Activated naive CD4-positive, alpha-beta T cell treated with Interleukin-2 at 50 U/mL for 16 hours (primary cell): Measurements from ENCODE around the gene HSPA12B.
A peak's percentile ranks its signal among the peaks of the same experiment; 100 is the strongest.

Experiments used
- DNase-seq: peaks from one replicate; pipeline ENCODE4 v3.0.0-alpha.2; 2020

Gene HSPA12B

DNA sequence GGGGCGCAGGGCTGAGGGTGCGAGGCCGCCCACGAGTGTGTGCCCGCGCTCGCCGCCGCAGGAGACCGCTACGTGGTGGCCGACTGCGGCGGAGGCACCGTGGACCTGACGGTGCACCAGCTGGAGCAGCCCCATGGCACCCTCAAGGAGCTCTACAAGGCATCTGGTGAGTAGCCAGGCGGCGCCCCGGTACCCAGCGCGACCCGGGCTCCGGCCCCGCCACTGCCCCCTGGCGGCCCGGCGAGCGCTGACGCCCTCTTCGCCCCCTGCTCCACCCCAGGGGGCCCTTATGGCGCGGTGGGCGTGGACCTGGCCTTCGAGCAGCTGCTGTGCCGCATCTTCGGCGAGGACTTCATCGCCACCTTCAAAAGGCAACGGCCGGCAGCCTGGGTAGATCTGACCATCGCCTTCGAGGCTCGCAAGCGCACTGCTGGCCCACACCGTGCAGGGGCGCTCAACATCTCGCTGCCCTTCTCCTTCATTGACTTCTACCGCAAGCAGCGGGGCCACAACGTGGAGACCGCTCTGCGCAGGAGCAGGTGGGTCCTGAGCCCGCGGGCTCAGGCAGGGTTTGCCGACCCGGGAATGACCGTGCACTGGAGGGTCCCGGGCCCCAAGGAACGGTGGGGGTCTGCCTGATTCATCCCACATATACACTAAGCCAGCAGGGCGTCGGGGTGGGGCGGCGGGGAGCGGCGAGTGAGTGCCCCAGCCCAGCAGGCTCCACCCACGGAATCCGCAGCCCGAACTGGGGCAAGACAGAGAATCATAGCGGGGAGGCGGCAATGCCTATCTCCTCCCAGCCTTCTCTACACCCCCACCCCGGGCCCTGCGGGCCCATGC is 17.4 kb downstream of the HSPA12B start:
- peak; percentile 36 for DNase-seq

- DNase-seq = no peak
These were observed 18.8 kb downstream of the HSPA12B start for GRCh38 chr20:3751305-3751674.

- DNase-seq = peak; percentile 68
These were observed 19.3 kb downstream of the HSPA12B start for GRCh38 chr20:3751675-3752385.

DNA sequence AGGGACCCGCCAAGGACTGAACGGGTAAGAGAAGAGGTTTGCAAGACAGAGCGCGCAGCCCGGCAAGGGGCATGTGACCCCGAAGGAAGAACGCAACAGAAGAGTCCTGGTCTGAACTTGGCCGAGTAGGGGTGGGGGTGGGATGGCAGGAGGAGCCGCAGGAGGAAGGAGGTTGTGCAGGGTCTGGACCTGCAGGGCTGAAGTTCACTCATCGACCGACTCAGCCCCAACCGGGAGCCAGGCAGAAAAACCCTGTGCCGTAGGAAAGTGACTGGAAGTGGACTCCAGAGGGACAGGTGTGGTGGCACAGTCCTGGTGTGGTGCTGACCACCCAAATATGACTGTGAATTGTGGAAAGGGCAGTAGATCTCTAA is 19.9 kb downstream of the HSPA12B start:
- no peak for DNase-seq

DNA sequence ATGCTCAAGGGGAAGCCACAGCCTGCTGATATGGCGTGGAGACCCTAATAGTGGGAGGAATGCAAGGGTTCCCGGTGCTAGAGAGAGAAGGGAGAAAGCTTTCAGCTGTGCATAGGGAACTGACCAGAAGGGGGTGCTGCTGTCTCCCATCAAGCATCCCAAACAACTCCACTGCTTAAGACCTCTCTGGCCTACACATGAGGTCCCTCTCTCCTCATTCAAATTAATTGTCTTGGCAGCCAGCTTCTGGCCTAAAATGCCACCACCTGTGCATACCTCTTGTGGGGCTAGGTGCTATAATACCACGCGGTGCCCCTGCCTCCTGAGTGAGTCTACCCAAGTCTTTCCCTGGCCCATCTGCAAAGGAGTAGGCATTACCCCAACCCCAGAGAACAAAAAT is 20.6 kb downstream of the HSPA12B start:
- peak; percentile 61 for DNase-seq

DNA sequence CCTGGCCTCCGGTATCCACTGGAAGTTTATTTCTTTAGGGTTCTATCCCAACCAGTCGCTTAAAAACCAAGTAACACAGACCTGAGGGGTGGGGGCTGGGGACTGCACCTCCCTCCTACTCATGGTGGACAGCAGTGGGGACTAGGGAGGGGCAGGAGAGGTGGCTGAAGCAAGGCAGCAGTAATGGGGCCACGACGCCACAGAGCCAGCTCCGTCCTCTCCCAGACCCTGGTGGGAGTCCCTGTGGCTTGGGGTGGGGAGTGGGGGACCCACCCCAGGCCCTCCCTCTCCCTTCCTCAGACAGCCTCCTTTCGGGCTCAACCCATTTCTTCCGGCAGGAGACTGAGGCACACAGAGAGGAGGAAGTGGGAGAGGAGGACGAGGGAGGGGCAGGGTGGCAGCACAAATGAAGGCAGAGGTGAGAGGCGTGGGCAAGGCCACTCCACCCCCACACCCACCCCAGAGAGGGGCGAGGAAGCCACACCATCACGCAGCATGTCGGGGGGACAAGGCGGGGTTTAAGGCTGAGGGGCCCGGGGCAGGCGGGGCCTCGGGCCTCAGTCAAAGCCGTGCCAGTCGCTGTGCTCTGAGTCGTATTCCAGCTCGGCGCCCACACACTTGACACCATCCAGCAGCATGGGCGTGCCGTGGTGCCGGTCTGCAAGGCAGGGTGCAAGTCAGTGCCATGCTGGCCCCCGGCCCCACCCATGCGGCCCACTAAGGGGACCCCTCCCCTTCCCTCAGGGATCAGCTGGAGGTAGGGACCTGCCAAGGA is 21.2 kb downstream of the HSPA12B start:
- no peak for DNase-seq

GRCh38 chr20:3754276-3754630 is 21.8 kb downstream of the HSPA12B start:
- no peak for DNase-seq

GRCh38 chr20:3755269-3755668 is 22.8 kb downstream of the HSPA12B start:
- DNase-seq = no peak

GRCh38 chr20:3755814-3756480 is 23.5 kb downstream of the HSPA12B start:
- DNase-seq = no peak

DNA sequence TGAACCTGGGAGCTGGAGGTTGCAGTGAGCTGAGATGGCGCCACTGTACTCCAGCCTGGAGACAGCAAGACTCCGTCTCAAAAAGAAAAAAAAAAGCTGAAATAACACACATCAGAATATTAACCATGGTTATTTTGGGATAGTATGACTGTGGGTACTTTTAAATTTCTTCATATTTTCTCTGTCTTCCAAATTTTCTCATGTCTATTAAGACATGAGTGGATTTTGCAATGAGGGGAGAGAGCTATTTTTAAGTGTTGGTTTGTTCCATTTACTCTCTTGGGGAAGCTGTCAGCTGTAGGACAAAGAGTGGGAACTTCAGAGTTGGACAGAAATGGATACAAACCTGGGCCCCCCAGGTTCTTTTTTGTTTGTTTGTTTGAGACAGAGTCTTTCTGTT is 24.8 kb downstream of the HSPA12B start:
- DNase-seq = no peak

DNA sequence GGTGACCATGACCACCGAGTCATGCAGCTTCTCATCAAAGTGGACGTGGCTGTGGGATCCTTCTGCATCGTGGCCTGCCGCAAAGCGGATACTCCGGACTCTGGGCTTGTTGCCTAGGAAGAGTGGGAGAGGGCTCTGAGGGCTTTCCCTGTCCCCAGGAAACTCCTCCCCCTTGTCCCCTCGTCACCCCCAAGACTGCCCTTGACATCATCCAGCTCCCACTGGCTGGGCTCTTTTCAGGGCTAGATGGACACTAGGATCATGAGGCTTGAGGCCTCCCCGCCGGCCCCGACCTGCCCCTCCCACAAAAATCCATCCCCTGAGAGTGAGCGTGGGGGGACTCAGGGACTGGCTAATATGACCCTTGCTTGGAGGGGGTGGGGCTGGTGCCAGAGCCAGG is 26.1 kb downstream of the HSPA12B start:
- DNase-seq = no peak

- DNase-seq = no peak
These were observed 26.9 kb downstream of the HSPA12B start for GRCh38 chr20:3759316-3759823.

DNA sequence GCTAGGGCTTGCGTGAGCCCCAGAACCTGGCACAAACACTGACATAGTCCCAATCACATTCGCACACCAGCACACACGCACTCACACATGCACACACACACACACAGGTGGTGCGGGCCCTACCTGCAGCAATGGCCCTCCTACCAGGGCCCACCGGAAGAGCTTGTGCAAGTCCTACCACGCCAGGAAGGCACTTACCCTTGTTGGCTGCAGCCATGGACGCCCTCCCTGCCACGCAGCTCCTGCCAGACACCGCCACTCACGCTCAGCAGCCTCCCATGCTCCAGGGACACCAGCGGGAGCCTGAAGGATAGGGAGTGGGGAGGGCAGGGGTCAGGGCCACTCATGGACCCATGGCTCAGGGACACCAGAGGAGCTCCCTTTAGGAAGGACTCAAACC is 27.4 kb downstream of the HSPA12B start:
- DNase-seq = no peak

GRCh38 chr20:3760655-3761348 is 28.3 kb downstream of the HSPA12B start:
- DNase-seq = no peak

- DNase-seq = no peak
These were observed 31.5 kb downstream of the HSPA12B start for GRCh38 chr20:3763671-3764601.

DNA sequence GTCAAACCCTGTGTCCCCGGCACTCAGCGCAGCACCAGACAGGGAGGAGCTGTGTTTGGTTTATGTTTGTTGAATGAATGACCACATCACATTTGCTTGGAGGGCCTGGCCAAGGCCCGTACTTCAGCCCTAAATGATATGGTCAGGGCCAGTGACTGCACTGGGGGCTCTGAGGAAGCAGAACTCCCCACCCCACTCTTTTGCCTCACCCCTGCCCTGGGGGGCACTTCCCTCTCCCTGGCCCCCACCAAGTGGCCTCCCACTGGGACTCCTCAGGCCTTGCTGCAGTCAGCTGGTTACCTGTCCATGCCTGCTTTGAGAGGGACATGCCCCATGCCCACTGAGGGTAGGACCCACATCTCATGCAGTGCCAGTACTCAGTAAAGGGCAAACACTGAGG is 32.2 kb downstream of the HSPA12B start:
- no peak for DNase-seq

DNA sequence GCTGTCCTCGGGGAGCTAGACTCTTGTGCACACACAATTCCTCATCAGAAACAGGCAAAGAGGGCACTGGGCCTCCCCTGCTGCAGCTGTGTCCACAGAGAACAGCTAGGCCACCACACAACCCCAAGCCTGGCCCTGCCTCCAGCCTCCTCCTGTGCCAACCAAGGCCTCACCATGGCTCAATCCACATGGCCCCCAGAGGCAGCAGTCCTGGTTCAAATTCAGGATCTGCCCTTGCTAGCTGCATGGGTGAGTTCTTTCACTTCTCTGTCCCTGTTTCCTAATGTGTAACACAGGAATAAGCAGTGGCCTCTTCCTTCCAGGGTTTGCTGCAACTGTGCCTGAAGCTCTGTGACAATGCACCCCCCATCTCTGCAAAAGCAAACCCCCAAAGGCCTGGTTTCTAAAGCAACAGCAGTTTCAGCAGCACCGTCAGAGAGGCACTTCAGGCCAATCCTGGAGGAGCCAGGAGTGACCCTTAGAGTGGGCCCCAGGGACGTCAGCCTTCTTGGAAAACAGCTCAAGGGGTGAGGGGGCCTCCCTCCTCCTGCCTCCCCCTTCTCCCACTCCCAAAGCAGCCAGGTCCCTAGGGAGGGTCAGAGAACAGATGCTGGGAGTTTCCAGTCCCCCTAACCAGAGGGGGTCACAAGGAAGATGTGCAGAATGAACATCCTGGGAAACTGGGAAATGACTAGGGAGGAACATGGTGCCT is 32.8 kb downstream of the HSPA12B start:
- DNase-seq = no peak

DNA sequence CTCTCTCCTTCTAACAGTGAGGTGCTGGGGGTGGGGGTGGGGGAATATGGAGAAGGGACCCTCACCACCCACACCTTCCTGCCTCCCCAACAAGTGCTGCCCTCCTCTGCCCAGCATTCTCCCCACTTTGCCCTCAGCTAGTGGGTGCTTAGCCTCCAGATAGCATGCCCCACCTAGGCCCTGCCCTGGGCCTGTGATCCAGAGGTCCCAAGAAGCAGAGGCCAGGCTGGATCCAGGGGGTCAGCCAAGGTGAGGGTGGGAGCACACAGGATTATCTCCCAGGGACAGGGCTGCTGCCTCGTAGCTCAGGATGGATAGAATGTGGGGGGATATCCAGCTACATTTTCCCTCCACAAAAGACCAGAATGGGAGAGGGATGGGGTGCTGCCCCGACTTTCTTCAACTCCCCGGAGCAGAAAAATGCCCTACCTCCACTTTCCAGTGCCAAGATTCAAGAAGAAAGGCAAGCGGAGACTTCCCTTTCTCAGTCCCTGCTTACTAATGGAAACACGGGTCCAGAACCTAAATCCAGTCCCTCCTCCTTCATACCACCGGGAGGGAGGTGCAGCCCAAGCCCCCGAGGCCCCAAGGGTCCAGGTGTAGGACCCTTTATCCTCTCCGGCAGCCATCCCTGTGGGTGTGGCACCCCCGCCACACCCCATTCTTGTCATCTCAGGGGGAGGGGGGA is 34.1 kb downstream of the HSPA12B start:
- no peak for DNase-seq

DNA sequence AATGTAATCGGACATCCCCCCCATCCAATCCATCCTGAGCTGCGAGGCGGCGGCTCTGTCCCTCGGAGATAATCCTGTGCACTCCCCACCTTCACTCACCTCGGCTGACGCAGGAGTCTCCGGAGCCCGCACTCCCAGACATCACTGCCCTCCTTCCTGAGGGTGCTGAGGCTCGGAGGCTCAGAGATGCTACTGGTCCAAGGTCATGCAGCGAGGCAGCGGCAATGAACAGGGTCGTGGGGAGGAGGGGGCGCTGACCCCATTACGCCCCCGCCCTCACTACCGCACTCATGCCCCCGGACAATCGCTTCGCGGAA is 34.6 kb downstream of the HSPA12B start:
- DNase-seq = peak; percentile 20
